HEK293T (cell line): ENCODE results near the gene CAPN15.

Source experiments
- CTCF ChIA-PET: fragments of 350-600 bp; formaldehyde crosslinking; extraction: SDS; loops from one replicate; lab custom pipeline; 2021; ENCODE audit warnings: antibody characterized with exemption, inconsistent platforms; lab: Yijun Ruan, JAX
- POLR2A ChIA-PET: fragments of 350-600 bp; formaldehyde crosslinking; extraction: SDS; loops from one replicate; lab custom pipeline; 2020; ENCODE audit warnings: antibody characterized with exemption, inconsistent platforms; lab: Yijun Ruan, JAX
- DNase-seq: peaks from one replicate; pipeline ENCODE4 v3.0.0; 2012; ENCODE audit warnings: mixed read lengths; ENCODE audit errors: extremely low spot score
- ARNT ChIP-seq: fragments of 450-650 bp; IDR thresholded peaks from 2 replicates; pipeline ENCODE4 v1.6.1; 2017; ENCODE audit warnings: mild to moderate bottlenecking
- BHLHE40 ChIP-seq: fragments of 450-650 bp; IDR thresholded peaks from 2 replicates; pipeline ENCODE4 v1.6.1; 2016; ENCODE audit warnings: mild to moderate bottlenecking, moderate library complexity, borderline replicate concordance
- CTBP1 ChIP-seq: fragments of 450-650 bp; IDR thresholded peaks from 2 replicates; pipeline ENCODE4 v1.6.1; 2016; ENCODE audit warnings: borderline replicate concordance
- ELF4 ChIP-seq: fragments of 450-650 bp; IDR thresholded peaks from 2 replicates; pipeline ENCODE4 v1.6.1; 2017; ENCODE audit warnings: antibody characterized with exemption
- FOXA1 ChIP-seq: fragments of 450-650 bp; IDR thresholded peaks from 2 replicates; pipeline ENCODE4 v1.6.1; 2016; ENCODE audit warnings: mild to moderate bottlenecking
- FOXK2 ChIP-seq: fragments of 450-650 bp; IDR thresholded peaks from 2 replicates; pipeline ENCODE4 v1.6.1; 2016; ENCODE audit warnings: mild to moderate bottlenecking
- FOXM1 ChIP-seq: fragments of 450-650 bp; IDR thresholded peaks from 2 replicates; pipeline ENCODE4 v1.6.1; 2017; ENCODE audit warnings: mild to moderate bottlenecking, borderline replicate concordance
- HDGF ChIP-seq: fragments of 450-650 bp; IDR thresholded peaks from 2 replicates; pipeline ENCODE4 v1.6.1; 2017; ENCODE audit warnings: antibody characterized with exemption, borderline replicate concordance
- L3MBTL2 ChIP-seq: fragments of 450-650 bp; conservative IDR thresholded peaks from 2 replicates; pipeline ENCODE4 v1.6.1; 2016; ENCODE audit warnings: mild to moderate bottlenecking
- LEF1 ChIP-seq: fragments of 450-650 bp; IDR thresholded peaks from 2 replicates; pipeline ENCODE4 v1.6.1; 2017; ENCODE audit warnings: mild to moderate bottlenecking, borderline replicate concordance
- NFRKB ChIP-seq: fragments of 450-650 bp; IDR thresholded peaks from 2 replicates; pipeline ENCODE4 v1.6.1; 2016; ENCODE audit warnings: mild to moderate bottlenecking, moderate library complexity
- PKNOX1 ChIP-seq: fragments of 450-650 bp; IDR thresholded peaks from 2 replicates; pipeline ENCODE4 v1.6.1; 2016
- SP1 ChIP-seq: fragments of 450-650 bp; IDR thresholded peaks from 2 replicates; pipeline ENCODE4 v1.6.1; 2017
- SUZ12 ChIP-seq: fragments of 450-650 bp; IDR thresholded peaks from 2 replicates; pipeline ENCODE4 v1.6.1; 2016; ENCODE audit warnings: mild to moderate bottlenecking
- TARDBP ChIP-seq: fragments of 450-650 bp; IDR thresholded peaks from 2 replicates; pipeline ENCODE4 v1.6.1; 2016
- ZNF384 ChIP-seq: fragments of 450-650 bp; IDR thresholded peaks from 2 replicates; pipeline ENCODE4 v1.6.1; 2016

The CAPN15 gene

GRCh38 chr16:526181-527014 is 1.1 kb upstream of the CAPN15 start:
- CTCF ChIA-PET, result no interaction called here
- POLR2A ChIA-PET, result interaction anchor here (0.8 to 1.4 kb wide), 11 partner anchors 9 to 111 kb away, joined by 3 to 5 read pairs (median 3); no protein-coding TSS in a partner anchor
- TF ChIP-seq PKNOX1 (no peak), L3MBTL2 (peak; percentile 81), HDGF (no peak)
- no peak for DNase-seq

- DNase-seq, result no peak
- TF ChIP-seq L3MBTL2 (peak; percentile 71), BHLHE40 (no peak)
- POLR2A ChIA-PET, result interaction anchor here (0.7 to 1.2 kb wide), 2 partner anchors 41 to 108 kb away, joined by 3 read pairs; no protein-coding TSS in a partner anchor
- CTCF ChIA-PET, result no interaction called here
Measured at GRCh38 chr16:528111-529011, 849 bp downstream of the CAPN15 start.

- TF ChIP-seq L3MBTL2, result 0 out of 2 replicates have a peak, but pooled peaks have one; percentile 25
- TF ChIP-seq FOXM1, result no peak
Measured at GRCh38 chr16:529012-529575, 1.6 kb downstream of the CAPN15 start.

GRCh38 chr16:530111-530817 is 2.8 kb downstream of the CAPN15 start:
- no peak for DNase-seq
- CTCF ChIA-PET, result no interaction called here
- TF ChIP-seq SP1, result no peak
- POLR2A ChIA-PET, result no interaction called here

More at GRCh38 chr16:529012-529575, 1.6 kb downstream of the CAPN15 start:
- CTCF ChIA-PET, result no interaction called here
- no peak for DNase-seq
- POLR2A ChIA-PET, result interaction anchor here (0.7 to 1.2 kb wide), 2 partner anchors 40 to 108 kb away, joined by 3 read pairs; no protein-coding TSS in a partner anchor

GRCh38 chr16:531494-532125 is 4.1 kb downstream of the CAPN15 start:
- no peak for DNase-seq
- ChIA-PET CTCF (no interaction called here), POLR2A (no interaction called here)
- TF ChIP-seq FOXK2 (no peak), ARNT (no peak), FOXA1 (no peak), SP1 (no peak), SUZ12 (no peak), FOXM1 (no peak), ELF4 (no peak), ZNF384 (no peak), CTBP1 (no peak), PKNOX1 (no peak), LEF1 (no peak), NFRKB (no peak), HDGF (no peak), BHLHE40 (no peak), TARDBP (no peak), L3MBTL2 (no peak)

- DNase-seq, result no peak
- TF ChIP-seq L3MBTL2, result no peak
- TF ChIP-seq FOXM1, result no peak
- TF ChIP-seq TARDBP, result no peak
- TF ChIP-seq BHLHE40, result no peak
- no peak for TF ChIP-seq LEF1
- no peak for TF ChIP-seq ARNT
- TF ChIP-seq FOXK2, result no peak
- CTCF ChIA-PET, result no interaction called here
- POLR2A ChIA-PET, result interaction anchor here (0.8 kb wide), 1 partner anchor 36 kb away, joined by 3 read pairs; no protein-coding TSS in a partner anchor
Measured at GRCh38 chr16:533391-534123, 6.0 kb downstream of the CAPN15 start.
